WTC11 (cell line): ENCODE results near the gene ZNF10. TPM values are rescaled to one million over a fixed set of nuclear protein-coding genes. Genes with fewer than 3 reads are reported as not detected.

ENCODE experiments used
- ATAC-seq: fragments of 200-7000 bp; cut with Tn5 transposase; 2 replicates; pipeline ENCODE4 v1.10.0; 2021; ENCODE audit warnings: mild to moderate bottlenecking, moderate library complexity
- CTCF ChIA-PET: fragments of 300-600 bp; sonication (Branson Sonifier 250); formaldehyde crosslinking; loops from one replicate; lab custom pipeline; 2021; ENCODE audit warnings: antibody characterized with exemption; lab: Charles Lee
- POLR2A ChIA-PET: fragments of 350-600 bp; sonication (Branson Sonifier 250); formaldehyde crosslinking; loops from one replicate; lab custom pipeline; 2021; ENCODE audit warnings: antibody characterized with exemption; lab: Charles Lee
- DNase-seq: peaks from one replicate; pipeline ENCODE4 v3.0.0; 2021; ENCODE audit warnings: low spot score
- H3K27ac Mint-ChIP-seq: 2 replicates; pipeline ENCODE4 v1.8.0; 2021; ENCODE audit warnings: mixed read lengths
- H3K27me3 Mint-ChIP-seq: 2 replicates; pipeline ENCODE4 v1.8.0; 2021; ENCODE audit warnings: low read depth, mild to moderate bottlenecking, moderate library complexity, mixed read lengths
- H3K36me3 Mint-ChIP-seq: 2 replicates; pipeline ENCODE4 v1.8.0; 2021; ENCODE audit warnings: mixed read lengths
- H3K4me1 Mint-ChIP-seq: 2 replicates; pipeline ENCODE4 v1.8.0; 2022; ENCODE audit warnings: mixed read lengths
- H3K4me3 Mint-ChIP-seq: 2 replicates; pipeline ENCODE4 v1.8.0; 2021; ENCODE audit warnings: mild to moderate bottlenecking, moderate library complexity, mixed read lengths
- H3K9me3 Mint-ChIP-seq: 2 replicates; pipeline ENCODE4 v1.8.0; 2021; ENCODE audit warnings: mixed read lengths
- ATF2 ChIP-seq: sonication (generic); formaldehyde crosslinking; IDR thresholded peaks from 2 replicates; pipeline ENCODE4 v1.8.1; 2022; ENCODE audit warnings: low read depth, missing genetic modification reagents, borderline replicate concordance
- CBFB ChIP-seq: sonication (generic); formaldehyde crosslinking; IDR thresholded peaks from 2 replicates; pipeline ENCODE4 v1.8.1; 2022; ENCODE audit warnings: mild to moderate bottlenecking, low read depth, missing genetic modification reagents
- CREM ChIP-seq: sonication (generic); formaldehyde crosslinking; IDR thresholded peaks from 2 replicates; pipeline ENCODE4 v1.8.1; 2022; ENCODE audit warnings: mild to moderate bottlenecking, missing genetic modification reagents, moderate library complexity
- E2F4 ChIP-seq: sonication (generic); formaldehyde crosslinking; IDR thresholded peaks from 2 replicates; pipeline ENCODE4 v1.8.1; 2022; ENCODE audit warnings: low read depth, mild to moderate bottlenecking, moderate library complexity, missing genetic modification reagents, borderline replicate concordance
- ESRRA ChIP-seq: sonication (generic); formaldehyde crosslinking; IDR thresholded peaks from 2 replicates; pipeline ENCODE4 v1.8.1; 2022; ENCODE audit warnings: mild to moderate bottlenecking, missing genetic modification reagents, borderline replicate concordance
- GABPB1 ChIP-seq: sonication (generic); formaldehyde crosslinking; IDR thresholded peaks from 2 replicates; pipeline ENCODE4 v1.8.1; 2023; ENCODE audit warnings: mild to moderate bottlenecking, missing genetic modification reagents
- GTF2I ChIP-seq: fragments of 250-450 bp; sonication (Bioruptor Pico); conservative IDR thresholded peaks from 2 replicates; pipeline ENCODE4 v1.4.0; 2021; ENCODE audit warnings: mild to moderate bottlenecking
- JAZF1 ChIP-seq: fragments of 250-450 bp; sonication (Bioruptor Pico); IDR thresholded peaks from 2 replicates; pipeline ENCODE4 v1.9.0; 2021; ENCODE audit warnings: moderate library complexity, mild to moderate bottlenecking, inconsistent platforms
- JUN ChIP-seq: sonication (generic); formaldehyde crosslinking; IDR thresholded peaks from 2 replicates; pipeline ENCODE4 v1.8.0; 2023; ENCODE audit warnings: mild to moderate bottlenecking, missing genetic modification reagents
- NR3C1 ChIP-seq: sonication (generic); formaldehyde crosslinking; conservative IDR thresholded peaks from 2 replicates; pipeline ENCODE4 v1.8.1; 2023; ENCODE audit warnings: low read depth, mild to moderate bottlenecking, missing genetic modification reagents
- PREB ChIP-seq: sonication (generic); formaldehyde crosslinking; IDR thresholded peaks from 2 replicates; pipeline ENCODE4 v1.8.1; 2022; ENCODE audit warnings: mild to moderate bottlenecking, missing genetic modification reagents, moderate library complexity, borderline replicate concordance
- SMAD3 ChIP-seq: sonication (generic); formaldehyde crosslinking; IDR thresholded peaks from 2 replicates; pipeline ENCODE4 v1.8.0; 2022; ENCODE audit warnings: missing genetic modification reagents, mild to moderate bottlenecking, borderline replicate concordance
- SMAD4 ChIP-seq: sonication (generic); formaldehyde crosslinking; IDR thresholded peaks from 2 replicates; pipeline ENCODE4 v1.8.0; 2022; ENCODE audit warnings: mild to moderate bottlenecking, missing genetic modification reagents
- SP1 ChIP-seq: sonication (generic); formaldehyde crosslinking; conservative IDR thresholded peaks from 2 replicates; pipeline ENCODE4 v1.8.1; 2022; ENCODE audit warnings: missing genetic modification reagents
- TP53 ChIP-seq: sonication (generic); formaldehyde crosslinking; IDR thresholded peaks from 2 replicates; pipeline ENCODE4 v1.8.1; 2023; ENCODE audit warnings: mild to moderate bottlenecking, missing genetic modification reagents
- ZNF138 ChIP-seq: sonication (generic); formaldehyde crosslinking; conservative IDR thresholded peaks from 2 replicates; pipeline ENCODE4 v1.8.1; 2022; ENCODE audit warnings: mild to moderate bottlenecking, moderate library complexity, missing genetic modification reagents
- ZNF532 ChIP-seq: fragments of 250-450 bp; sonication (Bioruptor Pico); IDR thresholded peaks from 2 replicates; pipeline ENCODE4 v1.9.0; 2021; ENCODE audit warnings: mild to moderate bottlenecking, borderline replicate concordance
- total RNA-seq: library from RNA; stranded (reverse); gene quantifications from 3 replicates; pipeline ENCODE4 v1.2.3, GENCODE V29; 2021

The ZNF10 gene
- total RNA-seq, 1 experiment from 2014 or later, result 10.5 TPM

GRCh38 chr12:133174901-133175300 is 44.5 kb downstream of the ZNF10 start:
- H3K9me3 Mint-ChIP-seq, result peaks cover 80% of the 10 kb centered on the region
- DNase-seq (no peak), ATAC-seq (no peak)
- peaks cover 44% of the 10 kb centered on the region for H3K36me3 Mint-ChIP-seq
- H3K27ac Mint-ChIP-seq, result no peak overlapping the region
- CTCF ChIA-PET, result no interaction called here
- peaks cover 16% of the 10 kb centered on the region for H3K27me3 Mint-ChIP-seq
- H3K4me1 Mint-ChIP-seq, result no peaks in the 10 kb centered on the region
- POLR2A ChIA-PET, result no interaction called here
- H3K4me3 Mint-ChIP-seq, result no peak overlapping the region
- TF ChIP-seq SMAD4 (CRISPR knock-in tag) (no peak), E2F4 (CRISPR knock-in tag) (no peak), CREM (CRISPR knock-in tag) (no peak), SMAD3 (CRISPR knock-in tag) (no peak), TP53 (no peak), CBFB (no peak), ESRRA (CRISPR knock-in tag) (no peak), ATF2 (CRISPR knock-in tag) (no peak), GABPB1 (CRISPR knock-in tag) (no peak), GTF2I (CRISPR knock-in tag) (no peak), ZNF532 (no peak), JAZF1 (CRISPR knock-in tag) (no peak)

- Mint-ChIP-seq H3K27me3 (peaks cover 8% of the 10 kb centered on the region; the same call in 1 of the 2 replicates), H3K27ac (no peak overlapping the region; the same call in 1 of the 2 replicates), H3K9me3 (peaks cover 67% of the 10 kb centered on the region), H3K4me1 (0 out of 2 replicates have a peak, but pooled peaks cover 6% of the 10 kb centered on the region), H3K4me3 (no peak overlapping the region), H3K36me3 (peaks cover 71% of the 10 kb centered on the region)
- ATAC-seq (no peak), DNase-seq (no peak)
- TF ChIP-seq NR3C1 (CRISPR knock-in tag), result no peak
- no peak for TF ChIP-seq ZNF138
- no peak for TF ChIP-seq JUN (CRISPR knock-in tag)
- TF ChIP-seq SP1 (CRISPR knock-in tag), result no peak
- TF ChIP-seq PREB (CRISPR knock-in tag), result no peak
- TF ChIP-seq ZNF532, result no peak
- ChIA-PET CTCF (interaction anchor here (0.6 to 1.7 kb wide), 11 partner anchors 13 to 352 kb away, joined by 3 to 18 read pairs (median 5); partner anchors contain the start of genes GOLGA3, ZNF10, ZNF26 and ZNF891), POLR2A (interaction anchor here (0.7 to 1.4 kb wide), 3 partner anchors 51 to 101 kb away, joined by 3 to 5 read pairs (median 5); partner anchors contain the start of genes ZNF10, ZNF140 and ZNF891)
These were observed 50.2 kb downstream of the ZNF10 start for GRCh38 chr12:133180669-133181068.
